Endometrial microvascular endothelial cells (primary cell): ENCODE measurements around the gene CCDC12. TPM values are rescaled to one million over a fixed set of nuclear protein-coding genes. Genes with fewer than 3 reads are reported as not detected.

Experiments used
- in situ Hi-C: cut with HindIII; loops from 2 replicates; pipeline ENCODE4 v1.10.0; 2017; ENCODE audit warnings: low sequenced_read_pairs, low pct_unique_long_range_greater_than_20kb; ENCODE audit errors: inconsistent ontology term
- total RNA-seq: library from RNA; depleted of rRNA; stranded (reverse); fragments of >200 nt; gene quantifications from one replicate; pipeline ENCODE4 v1.2.3, GENCODE V29; 2015; ENCODE audit errors: inconsistent ontology term

Gene CCDC12
- total RNA-seq, 1 donor from 2014 or later: 27.0 TPM

DNA sequence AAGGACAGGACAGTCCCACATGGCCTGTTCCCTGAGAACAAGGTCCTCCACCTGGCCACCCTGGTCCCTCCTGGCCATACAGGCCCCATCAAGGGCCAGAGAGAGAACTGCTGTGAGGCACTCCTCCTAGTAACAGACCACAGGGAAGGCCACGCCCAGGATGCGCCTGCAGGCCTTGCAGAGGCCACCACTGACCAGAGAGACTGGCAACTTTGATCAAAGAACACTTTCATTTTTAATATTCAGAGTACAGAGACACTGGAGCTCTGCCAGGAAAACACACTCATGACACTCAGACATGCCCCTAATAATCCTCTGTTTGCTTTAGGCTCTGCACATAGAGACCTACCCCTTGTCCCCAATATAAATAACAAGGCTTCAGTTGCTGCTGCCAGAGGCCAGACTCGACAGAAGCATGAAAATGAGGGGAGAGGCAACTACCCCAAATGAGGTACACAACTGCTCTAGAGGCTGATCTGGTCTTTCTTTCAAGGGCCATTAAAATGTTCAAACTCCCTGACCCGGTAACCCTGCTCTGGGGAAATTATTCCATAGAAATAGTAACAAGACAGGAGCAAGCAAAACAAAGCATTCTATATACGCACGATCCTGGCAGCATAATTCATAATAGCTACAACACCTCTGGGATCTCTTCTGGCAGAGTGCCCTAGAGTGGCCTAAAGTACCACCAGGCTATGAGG is 44.8 kb downstream of the CCDC12 start:
- in situ Hi-C loops: no loop called here

DNA sequence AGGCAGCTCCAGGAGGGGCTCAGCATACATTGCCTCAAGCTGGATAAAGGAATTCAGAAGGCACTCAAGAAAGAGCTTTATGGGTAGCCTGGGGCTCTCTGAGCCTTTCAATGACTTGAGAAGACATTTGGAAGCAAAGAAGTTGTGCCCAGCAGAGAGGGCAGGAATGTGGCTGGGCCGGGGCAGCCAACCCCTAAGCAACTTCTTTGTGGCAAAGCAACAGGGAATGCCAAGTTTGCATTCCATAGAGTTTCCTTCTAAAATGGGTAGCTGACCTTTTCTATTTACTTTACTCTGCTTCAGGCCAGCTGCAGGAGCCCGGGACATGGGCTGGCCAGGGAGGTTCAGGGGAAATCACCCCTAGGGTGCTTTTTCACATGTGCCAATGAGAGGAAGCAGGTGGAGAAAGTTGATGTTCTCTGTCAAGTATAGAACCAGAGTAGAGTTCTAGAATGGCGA is 45.6 kb downstream of the CCDC12 start:
- in situ Hi-C loops: no loop called here

DNA sequence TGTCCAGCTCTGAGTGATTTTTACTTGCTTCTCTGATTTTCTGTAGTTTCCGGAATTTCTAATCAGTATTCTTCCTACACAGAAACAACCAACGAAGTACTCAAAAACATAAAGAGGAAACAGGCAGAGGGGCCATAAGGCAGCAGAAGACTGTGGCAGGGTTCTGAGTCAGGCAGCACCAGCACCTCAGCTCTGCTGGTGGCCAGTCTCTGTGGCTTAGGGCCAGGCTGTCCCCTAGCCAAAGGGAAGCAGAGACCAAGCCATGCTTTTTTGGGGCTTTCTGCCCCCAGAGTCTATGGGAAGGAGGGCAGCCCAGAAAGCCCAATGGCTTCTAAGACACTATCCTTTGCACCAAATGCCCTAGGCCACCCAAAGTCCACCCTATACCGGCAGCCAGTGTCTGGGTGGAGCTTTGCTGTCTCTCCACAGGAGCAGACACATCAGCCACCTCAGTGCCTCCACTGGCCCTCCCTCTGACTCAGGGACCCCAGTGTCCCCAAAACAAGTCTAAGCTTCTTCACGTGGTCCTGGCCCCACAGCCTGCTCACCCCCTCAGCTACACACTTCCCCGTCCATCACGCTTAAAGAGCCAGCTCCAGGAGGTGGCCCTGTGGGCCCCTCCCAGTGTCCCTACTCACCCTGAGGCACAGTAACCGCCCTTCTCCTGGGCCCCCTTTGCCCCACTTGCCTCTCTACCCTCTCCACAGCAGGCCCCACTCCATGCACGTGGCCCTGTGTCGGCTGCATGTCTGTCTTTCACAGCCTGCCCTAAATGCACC is 46.2 kb downstream of the CCDC12 start:
- in situ Hi-C loops: no loop called here

DNA sequence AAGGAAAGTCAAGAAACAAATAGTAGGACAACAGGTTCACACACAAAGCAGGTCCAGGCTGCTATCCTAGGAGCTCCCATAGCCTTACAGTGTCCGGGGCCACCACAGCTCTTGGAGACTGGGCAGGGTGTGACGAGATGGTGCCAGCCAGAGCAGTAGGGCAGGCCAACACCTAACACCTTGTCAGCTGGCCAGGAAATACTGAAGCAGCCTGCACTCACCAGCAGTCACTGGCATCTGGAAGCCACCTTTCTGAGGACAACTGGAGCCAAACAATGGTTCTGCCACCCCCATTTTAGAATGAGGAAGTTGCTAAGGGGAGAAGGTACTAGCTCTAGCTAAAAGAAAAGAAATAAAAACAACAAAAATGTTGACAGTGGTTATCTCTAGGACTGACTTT is 47.2 kb downstream of the CCDC12 start:
- in situ Hi-C loops: no loop called here

DNA sequence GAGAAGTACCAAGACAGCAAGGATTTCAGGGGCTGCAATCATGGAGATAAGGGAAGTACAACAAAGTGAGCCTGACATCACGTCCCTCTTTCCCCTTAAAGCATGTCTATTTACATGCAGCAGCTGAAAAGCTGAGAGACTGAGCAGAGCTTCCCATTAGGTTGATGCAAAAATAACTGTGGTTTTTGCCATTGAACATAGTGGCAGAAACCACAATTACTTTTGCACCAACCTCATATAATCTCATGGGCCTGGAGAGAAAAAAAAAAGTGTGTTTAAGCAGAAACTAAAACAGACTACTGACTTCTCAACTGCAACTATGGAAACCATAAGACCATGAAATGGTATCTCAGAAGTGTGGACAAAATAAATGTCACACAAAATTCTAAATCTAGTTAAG is 48.3 kb downstream of the CCDC12 start:
- in situ Hi-C loops: no loop called here

DNA sequence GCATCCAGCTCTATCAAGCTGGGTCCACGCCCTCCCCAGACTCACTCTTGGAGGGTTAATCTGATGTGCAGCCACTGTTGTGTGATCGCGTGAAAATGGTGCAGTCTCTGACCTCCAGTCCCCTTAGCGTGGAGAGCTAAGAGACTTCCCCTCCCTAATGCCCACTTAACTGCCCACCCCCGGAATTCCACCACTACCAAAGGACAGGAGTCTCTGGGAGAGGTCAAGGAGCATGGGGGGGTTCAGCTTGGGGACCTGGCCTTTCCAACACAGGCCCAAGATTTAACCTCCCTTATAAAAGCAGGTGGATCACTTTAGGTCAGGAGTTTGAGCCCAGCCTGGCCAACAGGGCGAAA is 48.8 kb downstream of the CCDC12 start:
- in situ Hi-C loops: no loop called here

DNA sequence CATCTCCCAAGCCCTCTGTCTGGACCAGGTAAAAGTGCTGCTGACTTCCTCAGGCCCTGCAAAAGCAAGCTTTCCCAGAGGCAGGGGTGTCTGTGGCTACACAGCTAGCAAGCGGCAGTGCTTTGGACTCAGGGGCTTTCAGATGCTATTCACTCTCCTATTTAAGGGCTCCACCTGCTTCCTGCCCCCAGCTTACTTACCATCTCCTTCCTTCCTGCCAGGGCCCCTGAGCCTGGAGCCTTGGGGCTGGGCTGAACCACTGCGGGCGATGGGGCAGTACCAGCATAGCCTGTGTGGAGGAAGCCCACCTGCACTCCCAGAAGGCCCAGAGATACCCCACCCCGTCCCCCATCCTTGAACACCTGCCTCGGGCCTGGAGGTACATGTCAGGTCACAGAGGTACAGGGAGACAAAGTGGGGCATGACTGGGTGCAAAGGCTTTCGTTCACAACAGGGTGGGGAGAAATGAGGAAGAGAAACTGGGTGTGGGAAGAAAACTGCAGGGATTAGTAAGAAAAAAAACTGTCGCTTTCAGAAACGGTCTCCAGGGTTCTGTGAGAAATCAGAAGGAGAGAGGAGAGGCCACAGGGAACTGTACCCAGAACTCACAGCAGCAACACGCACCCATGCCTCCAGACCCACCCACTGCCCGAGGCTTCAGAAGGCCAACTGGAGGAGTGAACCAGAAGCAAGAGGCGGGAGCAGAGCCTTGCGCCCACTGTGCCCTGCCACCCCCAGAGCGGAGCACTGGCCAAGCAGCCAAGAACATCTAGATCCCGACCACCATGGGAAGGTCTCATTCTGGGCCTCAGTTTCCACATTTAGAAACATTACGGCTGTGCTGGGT is 49.5 kb downstream of the CCDC12 start:
- in situ Hi-C loops: no loop called here

DNA sequence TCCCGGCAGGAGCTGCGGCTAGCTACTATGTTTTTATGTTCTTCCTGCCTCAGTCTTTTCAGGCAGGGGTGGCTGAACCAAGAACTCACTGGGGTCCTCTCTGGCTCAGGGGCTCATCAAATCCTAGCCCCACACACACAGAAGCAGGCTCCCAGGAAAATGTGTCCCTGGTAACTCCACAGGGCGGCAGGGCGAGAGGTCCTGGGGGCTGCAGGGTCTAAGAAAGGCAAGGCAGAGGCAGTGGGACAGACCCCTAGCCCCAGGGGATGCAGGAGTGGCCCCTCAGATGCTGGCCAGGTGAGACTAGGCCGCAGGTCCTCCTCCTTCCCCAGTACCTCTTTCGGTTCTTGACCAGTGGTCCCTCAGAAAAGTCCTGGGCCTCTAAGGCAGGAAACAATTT is 50.1 kb downstream of the CCDC12 start:
- in situ Hi-C loops: no loop called here

DNA sequence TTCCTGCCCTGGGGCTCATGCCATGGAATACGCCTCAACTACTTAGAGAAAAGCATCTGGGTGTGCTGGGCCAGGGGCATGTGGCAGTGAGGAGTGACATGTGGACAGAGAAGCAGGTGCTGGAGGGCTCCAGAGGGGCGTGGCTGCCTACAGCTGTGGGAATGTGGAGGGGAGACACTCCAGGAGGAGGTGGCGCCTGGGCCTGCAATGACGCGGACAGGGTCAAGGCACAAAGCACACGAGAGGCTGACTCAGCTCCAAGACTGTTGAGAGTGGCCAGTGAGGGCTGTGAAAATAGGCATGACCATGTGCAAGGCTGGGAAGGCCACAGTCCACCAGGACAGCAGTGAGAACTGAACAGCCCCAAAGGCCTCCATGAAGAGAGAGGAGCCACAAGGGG is 50.5 kb downstream of the CCDC12 start:
- in situ Hi-C loops: no loop called here

DNA sequence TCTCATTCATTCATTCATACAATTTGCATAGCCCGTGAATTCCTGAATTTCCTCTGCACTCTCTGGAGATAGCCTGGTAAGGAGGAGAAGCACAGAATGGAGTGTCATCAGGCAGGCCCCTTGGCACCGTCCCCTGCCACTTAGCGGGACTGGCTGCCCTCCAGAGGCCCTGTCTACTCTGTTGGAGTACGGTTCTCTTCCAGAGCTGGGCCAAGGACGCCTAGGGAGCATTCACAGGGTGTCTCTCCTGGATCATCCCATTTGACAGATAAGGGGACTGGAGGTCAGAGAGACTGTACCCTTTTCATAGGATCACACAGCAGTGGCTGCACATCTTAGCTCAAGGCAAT is 51.0 kb downstream of the CCDC12 start:
- in situ Hi-C loops: no loop called here

DNA sequence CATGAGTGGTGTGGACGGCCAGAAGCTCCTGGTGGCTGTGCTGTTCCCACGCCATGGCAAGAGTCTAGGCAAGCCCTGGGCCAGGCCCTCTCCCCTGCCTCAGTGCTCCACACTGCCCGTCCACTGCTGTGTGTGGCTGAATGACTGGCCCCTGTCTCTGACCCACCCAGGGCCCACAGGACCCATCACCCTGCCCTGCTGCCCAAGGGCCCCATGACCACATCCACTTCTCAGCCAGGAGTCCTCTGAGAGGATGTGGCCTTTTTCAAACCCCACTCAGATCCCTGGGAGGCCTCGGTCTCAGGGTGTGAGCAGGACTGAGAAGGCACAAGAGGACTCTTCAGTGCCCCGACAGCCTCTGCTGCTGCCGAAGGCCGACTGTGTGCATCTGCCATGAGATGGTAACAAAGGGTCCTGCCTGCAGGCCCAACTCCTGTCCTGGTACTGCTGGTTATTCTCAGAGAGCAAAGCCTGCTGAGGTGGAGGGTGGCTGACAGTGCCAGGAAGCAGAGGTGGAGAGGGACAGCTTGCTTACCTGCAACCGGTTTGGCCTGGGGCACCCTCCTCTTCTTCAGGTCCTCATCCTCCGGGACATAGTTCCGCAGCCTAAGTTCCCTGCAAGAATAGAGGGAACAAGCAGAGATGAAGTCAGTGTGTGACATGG is 51.5 kb downstream of the CCDC12 start:
- in situ Hi-C loops: no loop called here

DNA sequence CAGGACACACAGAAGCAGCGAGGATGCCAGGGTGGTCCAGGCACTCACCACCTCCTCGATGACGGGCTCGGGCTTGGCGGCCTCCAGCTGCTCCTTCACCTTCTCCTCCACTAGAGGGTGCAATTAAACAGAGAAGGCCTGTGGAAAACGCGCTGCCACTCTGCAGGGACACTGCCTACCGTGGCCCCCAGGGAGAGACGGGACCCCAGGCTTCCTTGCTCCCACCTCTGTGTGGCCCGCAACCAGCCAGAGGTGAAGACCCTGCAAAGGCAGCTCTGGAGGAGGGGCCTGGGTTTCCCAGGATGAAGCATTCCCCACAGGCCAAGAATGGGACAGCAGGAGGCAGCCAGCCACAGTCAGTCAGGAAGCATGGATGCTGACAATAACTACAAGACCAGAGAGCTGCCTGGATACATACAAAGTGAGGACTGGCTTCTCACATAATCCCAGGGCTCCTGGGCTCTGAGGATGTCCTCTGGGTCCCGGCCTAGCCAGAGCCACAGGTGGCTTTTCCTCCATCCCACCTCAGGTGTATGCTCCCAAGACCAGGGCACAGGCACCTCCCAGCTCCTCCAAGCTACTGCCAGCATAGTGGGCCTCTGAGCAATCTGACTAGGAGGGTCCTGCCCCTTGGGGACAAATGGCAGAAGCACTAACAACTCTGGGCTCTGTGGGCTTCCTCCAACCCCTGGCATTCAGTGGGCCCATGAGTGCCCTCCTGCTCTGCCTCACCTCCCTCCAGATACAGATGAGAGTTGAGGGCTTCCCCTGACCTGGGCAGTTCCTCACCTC is 52.8 kb downstream of the CCDC12 start:
- in situ Hi-C loops: no loop called here

DNA sequence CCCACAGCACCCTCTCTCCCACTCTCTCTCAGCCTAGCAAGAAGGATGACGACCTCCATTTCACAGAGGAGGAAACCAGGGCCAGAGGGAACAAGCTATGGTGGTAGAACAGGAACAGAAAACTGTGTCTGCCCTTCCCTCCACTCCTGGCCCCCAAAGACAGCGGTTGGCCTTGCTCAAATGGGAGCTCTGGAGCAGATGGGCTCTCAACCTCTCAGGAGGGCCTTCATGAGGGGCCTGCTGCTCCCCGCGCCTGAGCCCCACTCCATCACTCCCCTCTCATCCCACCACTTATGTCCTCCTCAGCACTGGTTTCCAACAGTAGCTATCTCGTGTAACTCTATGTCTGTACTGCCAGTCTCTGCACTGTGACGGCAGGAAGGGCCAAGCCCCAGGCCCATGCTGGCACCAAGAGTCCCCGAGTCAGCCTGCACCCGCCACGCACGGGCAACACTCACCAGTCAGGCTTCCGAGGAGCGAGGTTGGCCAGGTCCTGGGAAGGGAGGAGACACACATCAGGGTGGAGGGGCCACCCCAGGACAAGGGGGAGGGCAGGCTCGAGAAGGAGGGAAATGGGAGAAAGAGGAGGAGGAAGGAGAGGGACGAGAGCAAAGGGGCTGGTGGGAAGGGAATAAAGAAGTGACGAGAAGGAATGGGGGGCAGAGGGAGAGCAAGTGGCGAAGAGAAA is 53.5 kb downstream of the CCDC12 start:
- in situ Hi-C loops: no loop called here

DNA sequence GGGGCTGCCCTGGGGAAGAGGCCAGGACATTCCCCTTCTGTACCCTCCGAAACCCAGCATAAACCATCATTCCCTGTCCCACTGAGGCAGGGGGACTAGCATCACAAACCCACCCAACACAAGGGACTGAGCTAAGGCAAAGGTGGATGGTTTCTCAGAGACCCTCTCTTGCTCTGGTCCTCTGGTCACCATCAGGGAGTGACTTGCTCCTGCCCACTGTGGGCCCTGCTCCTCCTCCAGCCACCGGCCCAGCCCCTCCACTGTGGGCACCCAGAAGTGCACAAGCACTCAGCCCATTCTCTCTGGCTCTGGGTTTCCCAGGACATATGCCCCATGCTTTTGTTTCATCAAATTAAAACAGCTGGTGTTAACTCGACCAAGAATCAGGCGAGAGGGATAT is 54.1 kb downstream of the CCDC12 start:
- in situ Hi-C loops: no loop called here

DNA sequence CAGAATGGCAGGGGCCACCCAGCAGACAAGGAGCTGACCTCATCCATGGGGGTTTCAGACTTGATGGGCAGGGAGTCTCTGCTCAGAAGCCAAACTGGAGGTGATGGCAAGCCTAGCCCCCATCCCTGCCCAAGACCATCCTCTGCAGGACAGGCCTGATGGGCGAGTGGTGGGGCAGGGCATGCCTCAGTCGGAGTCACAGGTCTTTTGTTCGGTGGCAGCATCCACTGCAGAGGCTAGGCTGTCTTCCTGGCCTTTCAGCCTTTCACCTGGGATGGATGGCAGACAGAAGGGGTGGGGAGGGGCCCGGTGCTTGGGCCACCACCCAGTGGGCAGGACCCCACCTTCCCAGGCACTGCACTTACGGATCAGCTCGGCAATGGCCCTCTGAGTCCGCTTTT is 54.7 kb downstream of the CCDC12 start:
- in situ Hi-C loops: no loop called here

DNA sequence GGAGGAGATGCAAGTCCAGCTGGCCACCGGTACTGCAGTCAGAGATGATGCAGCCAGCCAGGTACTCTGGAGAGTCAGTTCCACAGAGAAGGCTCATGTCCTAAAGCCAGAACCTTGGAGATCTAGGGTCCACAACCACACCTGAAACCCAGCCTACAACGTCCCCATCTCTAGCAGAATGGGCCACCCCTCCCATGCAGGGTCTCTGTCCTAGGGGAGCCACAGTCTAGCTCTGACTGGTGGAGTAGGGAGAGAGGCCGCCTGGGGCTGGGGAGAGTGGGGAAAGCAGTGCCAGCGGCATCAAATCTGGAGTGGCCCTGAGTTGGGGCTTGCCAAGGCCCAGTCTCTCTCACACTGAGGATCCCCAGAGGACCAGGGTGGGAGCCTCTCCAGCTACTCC is 55.5 kb downstream of the CCDC12 start:
- in situ Hi-C loops: no loop called here

DNA sequence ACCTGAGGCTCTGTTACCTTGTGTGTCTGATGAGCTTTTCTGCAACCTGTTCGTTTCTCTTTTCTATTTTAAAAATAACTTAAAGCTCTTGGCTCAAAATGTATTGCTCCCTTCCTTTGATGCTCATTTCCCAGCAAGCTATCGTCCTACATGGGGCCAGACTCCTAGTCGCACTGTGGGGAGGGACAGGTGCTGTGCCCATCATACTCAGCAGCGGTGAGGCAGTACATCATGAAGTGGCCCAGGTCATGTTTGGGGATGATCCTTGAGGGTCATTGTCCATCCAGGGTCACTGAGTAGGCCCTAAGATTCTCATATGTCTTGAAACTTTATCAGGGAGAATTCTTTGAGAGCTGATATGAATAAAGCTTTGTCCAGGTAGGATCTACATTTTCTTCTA is 57.9 kb downstream of the CCDC12 start:
- in situ Hi-C loops: no loop called here

DNA sequence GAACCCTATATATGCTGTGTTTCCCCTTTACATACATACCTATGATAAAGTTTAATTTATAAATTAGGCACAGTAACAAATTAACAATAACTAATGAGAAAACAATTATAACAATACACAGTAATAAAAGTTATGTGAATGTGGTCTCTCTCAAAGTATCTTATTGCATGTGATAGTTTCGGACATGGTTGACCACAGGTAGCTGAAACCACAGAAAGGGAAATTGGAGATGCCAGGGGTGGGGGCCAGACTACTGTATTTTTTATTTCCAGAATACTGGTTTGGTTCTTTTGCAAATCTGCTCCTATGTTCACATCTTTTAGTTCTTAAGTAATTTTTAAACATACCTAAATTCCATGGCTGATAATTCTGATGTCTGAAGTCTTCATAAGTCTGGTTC is 58.3 kb downstream of the CCDC12 start:
- in situ Hi-C loops: no loop called here
